HG03558 (cell line): Measurements from ENCODE around the gene MRPS35.

Experiments
- ATAC-seq: cut with Tn5 transposase; IDR thresholded peaks from one replicate; pipeline ENCODE4 v1.9.1; 2021; ENCODE audit warnings: moderate number of reproducible peaks; ENCODE audit not compliant: unreplicated experiment; ENCODE audit errors: extremely low read depth

Gene MRPS35

DNA sequence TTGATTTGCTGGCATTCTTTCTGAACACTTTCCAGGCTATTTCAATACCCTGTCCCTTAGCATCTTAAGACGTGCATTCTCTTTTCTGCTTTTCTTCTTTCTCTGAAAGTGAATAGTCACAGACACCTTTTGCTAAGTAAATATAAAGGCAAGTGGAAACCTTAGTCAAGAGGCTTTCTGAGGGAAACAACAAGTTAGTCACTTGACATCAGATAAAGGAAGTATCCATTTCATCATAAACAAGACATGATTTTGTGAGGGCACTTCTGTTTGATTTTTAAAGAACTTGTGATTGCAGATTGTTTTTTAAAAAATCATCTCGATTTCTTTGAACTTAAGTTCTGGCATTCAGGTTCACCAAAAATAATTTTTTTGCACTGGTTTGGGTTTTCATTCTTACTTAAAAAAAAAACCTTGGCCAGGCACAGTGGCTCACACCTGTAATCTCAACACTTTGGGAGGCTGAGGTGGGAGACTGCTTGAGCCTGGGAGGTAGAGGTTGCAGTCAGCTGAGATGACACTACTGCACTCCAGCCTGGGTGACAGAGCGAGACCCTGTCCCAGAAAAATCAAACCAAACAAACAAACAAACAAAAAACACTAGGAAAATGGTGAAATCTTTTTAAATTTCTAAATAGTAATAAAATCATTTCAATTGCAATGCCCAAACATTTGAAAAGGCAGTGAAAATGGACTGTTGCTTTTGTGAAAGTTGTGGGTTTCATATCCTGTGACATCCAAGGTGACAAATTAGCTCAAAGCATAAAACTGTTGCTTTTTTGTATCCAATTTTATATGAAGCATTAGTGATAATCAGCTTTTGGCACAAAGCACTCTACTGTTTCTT lies 61.1 kb downstream of the MRPS35 start:
- no peak for ATAC-seq

DNA sequence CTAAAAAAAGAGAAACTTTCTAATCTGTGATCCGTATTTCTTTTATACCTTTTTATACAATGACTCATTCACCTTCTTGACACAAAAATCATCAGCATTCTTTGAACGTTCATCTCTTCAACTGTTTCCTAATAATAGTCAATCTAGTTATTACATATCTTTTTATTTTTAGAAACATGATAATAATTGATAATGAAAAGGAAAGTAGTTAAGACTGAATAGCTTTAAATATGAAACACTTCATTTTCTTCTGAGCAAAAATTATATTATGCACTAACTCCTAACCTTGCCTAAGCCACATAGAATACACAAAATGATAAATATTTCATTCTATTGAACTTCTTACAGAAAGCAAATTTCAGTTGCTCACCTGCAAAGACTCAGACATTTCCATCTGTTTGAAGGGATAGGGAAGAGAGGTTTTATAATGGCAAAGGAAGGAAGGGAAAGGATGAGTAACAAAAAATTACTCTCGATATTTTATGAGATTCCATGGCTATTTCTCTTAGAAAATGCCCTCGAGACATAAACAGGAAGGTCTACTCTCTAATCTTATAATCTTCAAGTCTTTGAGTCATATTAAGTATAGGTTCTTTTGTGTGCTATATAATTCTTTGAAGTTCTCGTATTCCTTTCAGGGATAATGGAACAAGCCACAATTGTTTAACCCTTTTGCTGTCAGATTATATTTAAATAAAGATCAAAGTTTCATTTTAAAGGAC lies 61.9 kb downstream of the MRPS35 start:
- no peak for ATAC-seq

DNA sequence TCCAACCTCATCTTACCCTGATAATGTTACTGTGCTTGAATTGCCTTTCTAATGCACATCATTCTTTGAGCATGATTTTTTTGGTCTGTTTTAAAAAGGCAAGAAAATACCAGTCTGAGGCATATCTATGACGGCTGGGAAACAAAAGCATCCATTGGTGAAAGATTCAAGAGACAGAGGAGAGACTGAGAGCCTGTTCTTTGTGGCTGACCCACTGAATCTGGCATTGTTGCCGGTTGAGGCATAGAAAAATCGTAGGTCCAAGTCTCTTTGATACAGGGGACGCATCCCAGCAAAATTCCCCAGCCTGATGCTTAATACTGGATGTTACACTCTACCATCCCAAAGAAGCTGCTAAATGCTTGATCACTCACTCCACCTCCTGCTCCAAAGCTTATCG lies 66.5 kb downstream of the MRPS35 start:
- no peak for ATAC-seq

DNA sequence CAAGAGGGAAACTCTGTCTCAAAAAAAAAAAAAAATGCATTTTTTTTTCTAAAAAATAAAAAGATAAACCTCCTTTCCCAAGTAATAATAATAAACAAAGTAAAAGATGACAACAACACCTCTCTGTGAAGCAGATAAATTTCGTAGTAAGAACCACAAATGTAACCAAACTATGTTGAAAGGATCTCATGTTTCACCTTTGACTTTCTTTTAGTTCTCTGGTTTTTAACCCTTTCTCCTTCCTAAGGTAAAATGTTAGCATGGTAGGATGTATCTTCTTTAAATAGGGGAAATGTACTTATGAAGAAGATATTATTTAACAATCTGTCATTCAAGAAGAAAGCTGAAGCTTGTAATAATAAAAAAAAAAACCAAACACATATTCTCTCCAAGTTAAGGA lies 67.6 kb downstream of the MRPS35 start:
- no peak for ATAC-seq

DNA sequence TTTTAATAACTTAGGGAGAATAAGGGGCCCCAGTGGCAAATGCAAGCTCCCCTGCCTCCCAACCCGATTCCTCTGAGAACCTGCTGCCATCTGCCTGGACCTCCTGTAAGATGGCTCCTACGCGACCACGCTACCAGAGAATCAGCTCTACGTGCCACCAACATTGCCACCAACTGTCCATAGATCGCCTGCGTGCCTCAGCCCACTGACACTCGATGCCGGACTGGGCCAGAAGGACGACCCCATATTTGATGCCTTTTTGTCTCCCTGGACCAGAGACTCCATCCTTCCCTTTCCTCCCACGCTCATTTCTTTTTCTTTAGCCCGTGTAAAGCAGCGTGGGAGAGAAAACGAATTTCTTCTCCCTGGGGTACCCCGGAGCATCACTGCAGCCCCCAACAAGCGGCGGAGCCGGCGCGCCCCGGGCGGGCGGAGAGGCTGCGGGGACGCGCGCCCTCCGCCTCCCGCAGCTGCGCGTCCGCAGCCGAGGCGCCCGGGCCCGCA lies 68.8 kb downstream of the MRPS35 start:
- peak; percentile 6 for ATAC-seq

DNA sequence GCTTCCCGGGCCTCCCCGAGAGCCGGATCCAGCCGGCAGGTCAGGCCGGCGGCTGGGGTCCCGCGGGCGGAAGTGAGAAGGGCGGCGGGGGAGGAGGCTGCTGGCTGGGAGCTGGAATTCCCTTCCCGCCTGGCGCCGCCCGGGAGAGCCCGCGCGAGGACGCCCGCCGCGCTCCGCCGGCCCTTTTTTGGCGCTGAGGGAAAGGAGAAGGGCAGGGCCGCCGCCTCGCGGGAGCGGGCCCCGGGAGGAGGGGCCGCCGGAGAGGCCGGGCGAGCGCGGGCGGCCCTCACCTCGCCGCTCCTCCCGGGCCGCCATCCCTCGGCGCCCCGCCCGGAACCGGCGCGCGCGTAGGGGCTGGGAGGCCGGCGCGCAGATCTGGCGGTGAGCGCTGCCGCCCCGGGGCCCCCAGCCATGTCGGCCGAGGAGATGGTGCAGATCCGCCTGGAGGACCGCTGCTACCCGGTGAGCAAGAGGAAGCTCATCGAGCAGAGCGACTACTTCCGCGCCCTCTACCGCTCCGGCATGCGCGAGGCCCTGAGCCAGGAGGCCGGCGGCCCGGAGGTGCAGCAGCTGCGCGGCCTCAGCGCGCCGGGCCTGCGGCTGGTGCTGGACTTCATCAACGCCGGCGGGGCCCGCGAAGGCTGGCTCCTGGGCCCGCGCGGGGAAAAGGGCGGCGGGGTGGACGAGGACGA lies 69.4 kb downstream of the MRPS35 start, which contains the start of the genes KLHL42 and MANSC4:
Gene KLHL42, plus strand, starts transcription at position 314 of the 692 bp plus-strand sequence. Its CDS starts 98 bp downstream, at position 412.
Gene MANSC4, minus strand, starts transcription at position 317 of the 692 bp plus-strand sequence. CDS start 8,960 bp downstream, outside the sequence.
- ATAC-seq, result peak; percentile 55

DNA sequence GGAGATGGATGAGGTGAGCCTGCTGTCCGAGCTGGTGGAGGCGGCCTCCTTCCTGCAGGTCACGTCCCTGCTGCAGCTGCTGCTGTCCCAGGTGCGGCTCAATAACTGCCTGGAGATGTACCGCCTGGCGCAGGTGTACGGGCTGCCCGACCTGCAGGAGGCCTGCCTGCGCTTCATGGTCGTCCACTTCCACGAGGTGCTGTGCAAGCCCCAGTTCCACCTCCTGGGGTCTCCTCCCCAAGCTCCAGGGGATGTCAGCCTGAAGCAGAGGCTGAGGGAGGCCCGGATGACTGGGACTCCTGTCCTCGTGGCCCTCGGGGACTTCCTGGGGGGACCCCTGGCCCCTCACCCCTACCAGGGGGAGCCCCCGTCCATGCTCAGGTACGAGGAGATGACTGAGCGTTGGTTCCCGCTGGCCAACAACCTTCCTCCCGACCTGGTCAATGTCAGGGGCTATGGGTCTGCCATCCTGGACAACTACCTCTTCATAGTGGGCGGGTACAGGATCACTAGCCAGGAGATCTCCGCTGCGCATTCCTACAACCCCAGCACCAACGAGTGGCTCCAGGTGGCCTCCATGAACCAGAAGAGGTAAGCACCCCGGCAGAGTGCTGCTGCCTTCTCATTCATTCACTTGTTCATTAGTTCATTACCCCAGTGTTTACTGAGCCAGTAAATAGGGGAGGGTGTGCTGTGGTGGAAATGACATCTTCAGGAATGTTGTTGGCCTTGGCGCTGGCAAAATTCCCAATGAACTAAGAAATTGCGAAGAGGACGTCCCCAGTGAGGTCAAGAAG lies 70.2 kb downstream of the MRPS35 start:
- peak; percentile 17 for ATAC-seq

DNA sequence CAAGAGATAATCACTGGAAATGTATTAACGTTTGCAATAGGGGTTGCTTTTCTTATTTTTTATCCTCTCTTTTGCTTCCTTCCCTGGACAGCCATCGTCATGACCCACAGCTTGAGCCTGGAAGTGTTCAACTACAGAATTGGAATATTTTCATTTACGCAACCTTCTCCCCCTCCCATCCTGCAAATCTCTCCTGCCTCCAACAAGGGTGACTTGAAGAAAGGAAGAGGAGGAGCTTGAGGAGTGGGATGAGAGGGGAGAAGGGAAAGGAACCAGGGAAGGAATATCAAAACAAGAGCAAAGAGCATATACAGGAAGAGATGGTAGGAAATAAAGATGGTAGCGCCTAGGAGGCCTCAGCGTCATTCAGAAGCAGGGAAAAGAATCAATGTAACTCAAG lies 71.0 kb downstream of the MRPS35 start:
- ATAC-seq, result no peak

DNA sequence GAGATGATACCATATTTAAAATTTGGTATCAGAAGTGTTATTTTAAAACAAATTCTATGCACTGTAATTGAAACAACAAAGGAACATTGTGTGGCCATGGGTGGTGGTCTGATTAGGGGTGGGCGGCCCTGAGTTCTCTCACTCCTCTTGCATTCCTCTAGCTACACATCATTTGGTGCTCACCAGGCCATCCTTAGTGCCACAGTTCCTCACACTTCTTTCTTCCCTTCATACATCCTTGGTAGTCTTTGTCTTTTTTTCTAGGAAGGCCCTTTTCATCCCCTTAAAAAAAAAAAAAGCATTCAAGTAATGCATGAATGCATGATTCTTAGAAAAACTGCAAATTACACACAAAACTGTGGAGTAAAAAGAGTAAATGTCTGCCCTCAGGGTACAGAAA lies 71.8 kb downstream of the MRPS35 start:
- no peak for ATAC-seq

DNA sequence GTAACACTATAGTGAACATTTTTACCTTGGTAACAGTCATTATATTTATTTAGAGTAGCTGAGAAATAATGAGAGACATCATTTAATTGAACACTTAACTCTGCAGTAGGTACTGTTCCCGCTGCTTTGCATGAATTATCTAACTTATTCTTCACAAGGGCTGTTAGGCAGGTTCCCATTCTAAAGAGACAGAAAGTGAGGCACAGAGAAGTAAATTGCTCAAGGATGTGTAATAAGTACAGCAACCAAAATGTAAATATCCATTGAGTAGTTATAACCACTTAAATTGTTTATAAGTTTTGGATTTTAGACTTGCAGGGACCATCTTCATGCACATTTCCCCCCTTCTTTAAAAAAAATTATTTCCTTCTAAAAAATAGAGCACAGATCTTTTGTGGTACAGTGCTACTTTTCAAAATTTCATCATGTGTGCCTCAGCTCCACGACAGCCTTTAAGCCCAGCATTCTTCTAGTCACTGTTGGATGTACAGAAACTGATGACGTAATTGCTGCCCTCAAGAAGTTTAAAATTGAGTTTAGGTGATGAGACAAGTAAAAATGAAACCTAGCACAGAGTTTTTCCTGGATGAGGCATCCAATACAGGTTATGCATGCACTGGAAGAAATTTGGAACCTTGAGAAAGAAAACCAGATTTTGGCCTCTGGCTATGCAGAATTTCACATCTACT lies 75.4 kb downstream of the MRPS35 start:
- ATAC-seq, result no peak

DNA sequence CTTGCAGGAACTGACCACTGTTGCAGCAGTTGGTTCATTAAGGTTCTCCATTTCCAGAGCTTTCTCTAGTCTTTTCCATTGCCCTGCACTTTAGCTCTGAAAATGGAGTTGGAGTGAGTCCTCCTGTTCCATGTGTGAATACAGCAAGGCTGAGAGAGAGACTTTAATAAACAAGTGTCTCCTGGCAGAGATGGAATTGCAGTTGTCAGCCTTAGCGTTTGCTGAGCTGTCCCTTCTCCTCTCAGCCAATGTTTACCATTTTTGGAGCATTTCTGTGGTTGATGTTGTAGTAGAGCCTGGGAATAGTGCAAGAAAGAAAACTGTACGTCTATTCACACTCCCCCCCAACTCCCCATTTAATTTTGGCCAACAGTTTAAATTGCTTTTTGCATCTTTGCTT lies 76.9 kb downstream of the MRPS35 start:
- ATAC-seq, result no peak

DNA sequence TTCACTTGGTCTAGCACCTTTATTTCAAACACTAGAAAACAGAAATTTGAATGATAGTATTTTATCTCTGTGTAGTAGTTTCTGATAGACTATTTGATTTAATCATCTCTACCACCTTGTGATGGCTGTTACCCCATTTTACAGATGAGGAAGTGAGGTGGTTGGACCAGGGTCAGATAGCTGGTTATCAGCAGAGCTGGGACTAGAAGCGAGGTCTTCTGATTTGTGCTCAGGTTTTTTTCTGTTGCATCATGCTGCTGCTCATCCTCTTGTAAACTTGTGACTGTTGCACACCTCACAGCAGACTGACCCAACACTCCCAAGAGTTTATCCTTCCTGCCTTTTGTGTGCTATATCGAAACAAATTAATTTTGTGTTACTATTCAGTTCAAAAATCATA lies 79.5 kb downstream of the MRPS35 start:
- no peak for ATAC-seq

DNA sequence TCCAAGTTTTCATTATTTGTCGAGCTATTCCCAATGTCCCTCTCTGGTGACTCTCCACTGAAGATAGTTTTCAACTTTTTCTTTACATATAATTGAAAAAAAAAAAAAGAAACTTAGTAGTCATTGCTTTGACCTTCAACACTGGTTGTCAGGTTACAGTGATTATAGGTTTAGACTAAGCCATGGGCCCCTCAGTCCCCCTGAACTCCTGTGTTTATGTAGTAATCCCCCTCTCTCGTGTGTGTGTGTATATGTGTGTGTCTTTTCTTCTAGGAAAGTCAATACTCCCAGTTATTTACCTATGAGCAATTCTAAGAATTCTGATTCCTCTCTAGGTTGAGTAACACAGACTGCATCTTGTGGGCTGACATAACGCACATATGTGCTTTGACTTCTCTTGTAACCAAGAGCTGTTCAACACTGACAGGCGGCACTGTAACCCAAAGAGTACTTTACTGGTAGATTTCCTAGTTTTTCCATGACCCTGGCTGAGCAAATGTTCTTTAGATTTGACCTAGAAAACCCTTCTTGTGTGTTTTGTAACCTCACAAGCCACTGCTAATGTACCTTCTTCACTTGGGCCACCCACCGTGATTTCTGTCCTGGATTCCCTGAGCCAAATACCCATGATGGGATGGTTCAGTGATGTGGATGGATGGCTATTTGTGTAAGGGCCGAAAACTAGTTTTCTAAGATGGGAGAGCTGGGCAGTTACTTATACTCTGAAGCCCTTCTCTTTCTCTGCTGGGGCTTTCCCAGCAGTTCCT lies 84.4 kb downstream of the MRPS35 start:
- ATAC-seq, result no peak

DNA sequence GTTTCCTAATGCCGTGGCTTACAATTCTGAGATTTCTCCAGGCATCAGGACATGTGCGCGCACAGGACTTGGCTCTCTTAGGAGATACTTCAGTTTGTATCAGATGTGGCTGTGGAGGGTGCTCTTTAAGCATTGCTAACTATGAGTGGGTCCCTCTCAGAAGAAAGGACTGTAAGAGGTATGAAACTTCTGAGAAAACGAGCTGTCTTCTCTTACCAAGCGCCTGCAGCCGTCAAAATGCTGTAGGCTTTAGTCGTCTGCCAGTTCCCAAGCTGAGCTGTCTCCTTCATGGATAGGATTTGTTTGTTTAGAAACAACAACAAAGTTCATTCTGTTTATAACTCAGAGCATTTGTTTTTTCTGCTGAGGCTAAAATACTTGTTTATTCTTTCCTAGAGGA lies 85.5 kb downstream of the MRPS35 start:
- ATAC-seq, result no peak

DNA sequence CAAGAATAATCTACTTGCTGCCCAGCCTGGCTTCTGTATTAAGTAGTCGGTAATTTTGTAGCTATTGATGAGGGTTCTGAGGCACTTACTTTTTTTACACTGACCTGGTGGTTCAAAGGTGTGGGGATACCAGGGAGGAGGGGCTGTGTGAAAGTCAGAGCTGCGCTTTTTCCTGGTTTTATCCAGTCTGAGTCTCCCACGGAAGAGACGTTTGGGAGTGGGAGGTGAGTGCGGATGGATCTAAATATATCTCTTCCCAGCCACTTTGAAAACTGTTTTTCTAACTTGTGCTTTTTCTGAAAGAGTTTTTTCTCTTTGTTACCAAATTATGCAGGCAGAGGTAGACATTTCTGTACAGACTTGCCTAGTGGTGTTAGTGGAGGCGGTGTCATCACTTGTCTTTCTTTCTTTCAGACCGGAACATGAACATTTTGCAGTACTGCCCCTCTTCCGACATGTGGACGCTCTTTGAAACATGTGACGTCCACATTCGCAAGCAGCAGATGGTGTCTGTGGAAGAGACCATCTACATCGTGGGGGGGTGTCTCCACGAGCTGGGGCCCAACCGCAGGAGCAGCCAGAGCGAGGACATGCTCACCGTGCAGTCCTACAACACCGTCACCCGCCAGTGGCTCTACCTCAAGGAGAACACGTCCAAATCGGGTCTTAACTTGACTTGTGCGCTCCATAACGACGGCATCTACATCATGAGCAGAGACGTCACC lies 86.8 kb downstream of the MRPS35 start:
- no peak for ATAC-seq

DNA sequence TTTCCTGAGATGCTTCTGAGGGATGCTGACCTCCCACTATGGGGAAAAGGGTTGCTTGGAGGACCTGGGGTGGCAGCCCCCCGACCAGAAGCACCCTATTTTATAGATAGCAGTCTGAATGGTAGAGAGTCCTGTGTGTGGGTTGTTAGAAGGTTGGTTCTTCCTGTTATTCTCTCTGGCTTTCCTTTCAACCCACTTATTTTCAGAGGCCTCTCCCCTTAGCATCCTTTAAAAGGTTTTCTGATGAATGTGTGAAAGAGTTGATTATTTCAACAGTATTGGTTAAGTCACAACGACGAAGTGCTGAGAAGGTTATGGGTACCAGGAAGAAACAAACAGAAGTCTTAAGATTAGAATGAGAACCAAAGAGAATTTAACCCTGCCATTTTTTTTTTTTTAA lies 90.2 kb downstream of the MRPS35 start:
- no peak for ATAC-seq

DNA sequence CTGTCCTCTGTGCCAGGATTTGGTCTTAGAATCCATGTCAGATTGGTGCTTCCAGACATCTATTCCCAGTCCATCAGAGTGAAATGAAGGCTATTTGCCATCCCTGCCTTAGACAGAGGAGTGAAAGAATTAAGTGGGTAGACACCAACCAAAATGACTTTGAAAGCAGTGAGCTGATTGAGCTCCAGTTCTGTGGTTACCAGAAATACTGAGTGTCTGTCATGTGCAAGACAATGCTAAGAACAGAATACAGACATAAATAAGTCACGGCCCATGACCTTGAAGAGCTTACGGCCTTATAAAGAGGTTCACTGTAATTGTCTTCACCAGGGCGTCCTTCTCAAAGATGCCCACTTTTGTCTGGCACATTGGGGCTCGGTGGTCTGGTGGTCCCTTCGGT lies 91.0 kb downstream of the MRPS35 start:
- no peak for ATAC-seq

DNA sequence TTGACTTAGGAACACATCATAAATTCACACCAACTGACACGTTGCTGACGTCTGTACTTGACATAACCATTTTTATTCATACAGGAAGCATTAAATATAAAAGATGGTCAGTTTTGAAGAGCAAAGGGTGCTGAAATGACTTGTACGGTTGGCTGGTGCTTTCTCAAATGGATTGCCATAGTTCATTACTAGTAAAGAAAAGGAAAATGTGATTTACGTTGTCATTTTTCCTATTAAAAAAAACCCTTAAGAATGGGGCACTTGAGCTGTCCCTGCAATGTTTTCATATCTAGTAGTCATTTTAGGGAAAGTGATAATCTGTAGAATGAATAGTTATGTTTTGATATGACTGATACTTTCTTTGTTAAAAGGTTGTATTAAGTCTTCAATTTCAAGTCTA lies 91.9 kb downstream of the MRPS35 start:
- no peak for ATAC-seq
